ENCODE results near the gene DISP3.

- TF ChIP-seq CTCF (IDR thresholded peaks at IDR 0.05) (no peak), POLR2A (IDR thresholded peaks at IDR 0.05) (no peak)
Measured at GRCh38 chr1:11466416-11466815, 12.5 kb upstream of the DISP3 start.

Measured in thyroid gland (tissue), 4 donors.